Vagina (tissue), 2 donors: ENCODE results near the gene HJURP. TPM values are rescaled to one million over a fixed set of nuclear protein-coding genes. Genes with fewer than 3 reads are reported as not detected.

Experiments
- DNase-seq, 2 donors: peaks; one replicate each; pipeline ENCODE4 v3.0.0-alpha.2; 2017; ENCODE audit errors: extremely low spot score in 2 of 2
- H3K27ac ChIP-seq: fragments of 200-600 bp; sonication (generic); one replicate; pipeline ENCODE4 v1.5.1; 2019
- H3K27me3 ChIP-seq: fragments of 200-600 bp; sonication (generic); one replicate; pipeline ENCODE4 v1.5.1; 2019
- H3K36me3 ChIP-seq, 2 donors: fragments of 200-600 bp; sonication (generic); one replicate each; pipeline ENCODE4 v1.5.1; 2017 to 2019
- H3K4me1 ChIP-seq: fragments of 200-600 bp; sonication (generic); one replicate; pipeline ENCODE4 v1.5.1; 2019
- H3K4me3 ChIP-seq, 2 donors: fragments of 200-600 bp; sonication (generic); 1 replicate in 1 of 2; 2 replicates in 1 of 2; pipeline ENCODE4 v1.5.1; 2016 to 2019
- H3K9me3 ChIP-seq: fragments of 200-600 bp; sonication (generic); one replicate; pipeline ENCODE4 v1.5.1; 2019
- POLR2A ChIP-seq, 2 donors: fragments of 450-650 bp; IDR thresholded peaks; one replicate each; pipeline ENCODE4 v1.6.1; 2017; ENCODE audit warnings: antibody characterized with exemption in 2 of 2, mild to moderate bottlenecking in 2 of 2, moderate library complexity in 2 of 2
- POLR2AphosphoS5 ChIP-seq, 2 donors: sonication (generic); formaldehyde crosslinking; IDR thresholded peaks; one replicate each; pipeline ENCODE4 v1.9.0; 2017; ENCODE audit warnings: antibody characterized with exemption in 2 of 2, mild to moderate bottlenecking in 2 of 2, low read depth in 1 of 2; ENCODE audit not compliant: insufficient read depth in 1 of 2
- intact Hi-C: fragments of 100-400 bp; cut with DNase I; formaldehyde crosslinking; loops from one replicate; pipeline ENCODE4 v1.15.1; 2023
- total RNA-seq: library from RNA; depleted of rRNA; stranded (reverse); fragments of >200 nt; gene quantifications from one replicate; pipeline ENCODE4 v1.2.3, GENCODE V29; 2016
- TF ChIP-seq, protein P1 (sequence below), 3 experiments: fragments of 450-650 bp in 2 of 3; fragments of 200-600 bp in 1 of 3; sonication (generic) in 1 of 3; IDR thresholded peaks; one replicate each; pipeline ENCODE4 v1.5.1; 2017 to 2019; ENCODE audit warnings: antibody characterized with exemption in 3 of 3, mild to moderate bottlenecking in 2 of 3, moderate library complexity in 2 of 3

HJURP gene
- total RNA-seq, 1 donor from 2014 or later = 2.2 TPM

DNA sequence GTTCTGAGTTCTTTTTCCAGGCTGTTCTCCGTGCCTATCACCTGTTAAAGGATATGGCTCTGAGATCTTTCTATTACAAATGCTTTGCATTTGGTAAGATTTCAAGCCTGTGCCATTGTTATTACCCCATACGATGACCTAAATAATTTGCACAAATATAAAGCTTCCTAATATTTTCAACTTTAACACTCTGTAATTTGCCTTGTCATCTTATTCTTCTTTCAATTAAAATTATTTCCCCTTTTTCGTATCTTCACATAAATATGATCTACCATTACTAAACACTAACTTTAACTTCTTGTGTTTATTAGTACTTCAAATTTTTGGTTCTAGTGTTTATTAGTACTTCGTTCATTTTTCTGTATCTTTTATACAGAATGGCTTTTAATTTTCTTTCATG lies 17.1 kb upstream of the HJURP start:
- no peaks in the 10 kb centered on the region for H3K36me3 ChIP-seq
- H3K27ac ChIP-seq = no peak overlapping the region
- H3K4me1 ChIP-seq = no peaks in the 10 kb centered on the region
- intact Hi-C loops = no loop called here
- H3K27me3 ChIP-seq = no peaks in the 10 kb centered on the region
- TF ChIP-seq, protein P1, sequence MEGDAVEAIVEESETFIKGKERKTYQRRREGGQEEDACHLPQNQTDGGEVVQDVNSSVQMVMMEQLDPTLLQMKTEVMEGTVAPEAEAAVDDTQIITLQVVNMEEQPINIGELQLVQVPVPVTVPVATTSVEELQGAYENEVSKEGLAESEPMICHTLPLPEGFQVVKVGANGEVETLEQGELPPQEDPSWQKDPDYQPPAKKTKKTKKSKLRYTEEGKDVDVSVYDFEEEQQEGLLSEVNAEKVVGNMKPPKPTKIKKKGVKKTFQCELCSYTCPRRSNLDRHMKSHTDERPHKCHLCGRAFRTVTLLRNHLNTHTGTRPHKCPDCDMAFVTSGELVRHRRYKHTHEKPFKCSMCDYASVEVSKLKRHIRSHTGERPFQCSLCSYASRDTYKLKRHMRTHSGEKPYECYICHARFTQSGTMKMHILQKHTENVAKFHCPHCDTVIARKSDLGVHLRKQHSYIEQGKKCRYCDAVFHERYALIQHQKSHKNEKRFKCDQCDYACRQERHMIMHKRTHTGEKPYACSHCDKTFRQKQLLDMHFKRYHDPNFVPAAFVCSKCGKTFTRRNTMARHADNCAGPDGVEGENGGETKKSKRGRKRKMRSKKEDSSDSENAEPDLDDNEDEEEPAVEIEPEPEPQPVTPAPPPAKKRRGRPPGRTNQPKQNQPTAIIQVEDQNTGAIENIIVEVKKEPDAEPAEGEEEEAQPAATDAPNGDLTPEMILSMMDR (IDR thresholded peaks at IDR 0.05) = no peak
- TF ChIP-seq POLR2A (IDR thresholded peaks at IDR 0.05) (no peak), POLR2AphosphoS5 (IDR thresholded peaks at IDR 0.05; ENCODE audit: insufficient read depth in 1 of 2, low read depth in 1 of 2) (no peak)
- DNase-seq = no peak
- H3K9me3 ChIP-seq = no peaks in the 10 kb centered on the region
- no peak overlapping the region for H3K4me3 ChIP-seq

DNA sequence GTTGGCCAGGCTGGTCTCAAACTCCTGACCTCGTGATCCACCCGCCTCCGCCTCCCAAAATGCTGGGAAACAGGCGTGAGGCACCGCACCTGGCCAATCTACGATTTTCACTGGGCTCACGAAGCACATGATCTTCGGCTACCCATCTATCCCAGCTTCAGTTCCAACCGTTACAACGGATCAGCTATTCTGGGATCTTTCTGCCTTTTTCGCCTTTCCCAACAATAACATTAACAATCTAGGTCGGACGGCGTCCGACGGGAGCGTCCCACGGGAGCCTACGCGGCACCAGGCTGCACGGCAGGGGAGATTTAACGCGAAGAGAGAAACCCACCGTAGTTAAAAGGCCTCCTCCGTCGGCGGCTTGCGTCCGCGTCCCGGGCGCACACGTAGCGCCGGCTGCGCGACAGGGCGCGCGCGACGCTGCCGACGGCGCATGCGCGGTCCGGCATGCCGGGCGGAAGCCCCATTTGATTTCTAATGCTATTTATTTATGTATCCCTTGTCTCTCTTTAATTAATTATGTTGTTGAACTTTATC lies 13.7 kb upstream of the HJURP start, which contains the start of gene MSL3B:
MSL3B (minus strand) TSS at position 394 of the 540 bp plus-strand sequence.
- no peaks in the 10 kb centered on the region for H3K4me1 ChIP-seq
- no peaks in the 10 kb centered on the region for H3K27me3 ChIP-seq
- H3K27ac ChIP-seq = no peak within 1 kb of the TSS
- intact Hi-C loops = no loop called here
- TF ChIP-seq, protein P1 (IDR thresholded peaks at IDR 0.05) = no peak
- TF ChIP-seq POLR2AphosphoS5 (IDR thresholded peaks at IDR 0.05; ENCODE audit: insufficient read depth in 1 of 2, low read depth in 1 of 2) (no peak), POLR2A (IDR thresholded peaks at IDR 0.05) (no peak)
- DNase-seq = no peak
- peak within 1 kb of the TSS; percentile 45 to 47 for H3K4me3 ChIP-seq
- H3K36me3 ChIP-seq = no peaks in the 10 kb centered on the region
- no peaks in the 10 kb centered on the region for H3K9me3 ChIP-seq

DNA sequence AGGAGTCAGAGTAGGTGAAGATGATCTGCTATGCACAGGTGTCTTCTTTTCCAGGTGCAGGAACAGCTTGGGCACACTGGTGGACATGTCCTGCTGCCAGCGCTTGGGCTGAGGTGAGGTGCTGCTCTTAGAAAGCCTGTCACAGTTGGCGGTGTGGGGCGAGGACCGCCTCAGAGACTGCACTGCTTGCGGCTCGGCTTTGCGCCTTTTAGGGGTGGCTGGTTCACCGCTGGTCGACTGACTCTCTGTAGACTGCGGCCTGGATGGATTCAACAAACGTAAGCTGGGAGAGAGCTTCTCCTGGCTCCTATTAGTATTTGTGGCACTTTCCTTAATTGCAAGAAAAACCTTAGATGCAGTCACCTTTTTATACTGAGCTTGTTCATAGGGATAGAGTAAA lies 12.1 kb upstream of the HJURP start:
- TF ChIP-seq POLR2A (IDR thresholded peaks at IDR 0.05) = no peak
- no peak for TF ChIP-seq POLR2AphosphoS5 (IDR thresholded peaks at IDR 0.05; ENCODE audit: insufficient read depth in 1 of 2, low read depth in 1 of 2)
- TF ChIP-seq, protein P1 (IDR thresholded peaks at IDR 0.05) = no peak
- intact Hi-C loops = no loop called here

DNA sequence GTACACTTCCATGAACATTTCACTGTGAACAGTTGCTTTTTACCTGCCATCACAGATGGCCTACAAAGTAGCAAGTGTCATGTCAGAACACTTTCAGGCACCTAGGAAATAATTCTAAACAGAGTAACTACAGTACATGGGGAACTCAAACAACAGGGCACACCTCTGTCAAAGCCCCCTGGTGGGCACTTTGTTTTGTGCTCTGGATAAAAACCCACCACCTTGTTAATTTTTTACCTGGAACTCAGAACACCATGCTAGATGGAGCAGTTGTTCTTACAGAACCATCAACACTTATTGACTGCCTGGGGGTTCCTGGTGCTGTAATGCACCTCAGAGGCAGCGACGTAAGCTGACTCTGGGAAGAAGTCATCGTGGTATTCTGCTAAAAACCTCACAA lies 11.5 kb upstream of the HJURP start:
- no peak overlapping the region for H3K4me3 ChIP-seq
- no peak overlapping the region for H3K27ac ChIP-seq
- no peaks in the 10 kb centered on the region for H3K27me3 ChIP-seq
- no peaks in the 10 kb centered on the region for H3K9me3 ChIP-seq
- TF ChIP-seq, protein P1 (IDR thresholded peaks at IDR 0.05) = no peak
- no peak for TF ChIP-seq POLR2AphosphoS5 (IDR thresholded peaks at IDR 0.05; ENCODE audit: insufficient read depth in 1 of 2, low read depth in 1 of 2)
- no peak for TF ChIP-seq POLR2A (IDR thresholded peaks at IDR 0.05)
- H3K36me3 ChIP-seq = no peaks in the 10 kb centered on the region
- intact Hi-C loops = no loop called here
- DNase-seq = no peak
- no peaks in the 10 kb centered on the region for H3K4me1 ChIP-seq

More for the DNA sequence above, 12.1 kb upstream of the HJURP start:
- Histone ChIP-seq H3K4me1 (no peaks in the 10 kb centered on the region), H3K27ac (no peak overlapping the region), H3K27me3 (no peaks in the 10 kb centered on the region), H3K9me3 (no peaks in the 10 kb centered on the region), H3K4me3 (no peak overlapping the region), H3K36me3 (no peaks in the 10 kb centered on the region)
- DNase-seq = no peak

DNA sequence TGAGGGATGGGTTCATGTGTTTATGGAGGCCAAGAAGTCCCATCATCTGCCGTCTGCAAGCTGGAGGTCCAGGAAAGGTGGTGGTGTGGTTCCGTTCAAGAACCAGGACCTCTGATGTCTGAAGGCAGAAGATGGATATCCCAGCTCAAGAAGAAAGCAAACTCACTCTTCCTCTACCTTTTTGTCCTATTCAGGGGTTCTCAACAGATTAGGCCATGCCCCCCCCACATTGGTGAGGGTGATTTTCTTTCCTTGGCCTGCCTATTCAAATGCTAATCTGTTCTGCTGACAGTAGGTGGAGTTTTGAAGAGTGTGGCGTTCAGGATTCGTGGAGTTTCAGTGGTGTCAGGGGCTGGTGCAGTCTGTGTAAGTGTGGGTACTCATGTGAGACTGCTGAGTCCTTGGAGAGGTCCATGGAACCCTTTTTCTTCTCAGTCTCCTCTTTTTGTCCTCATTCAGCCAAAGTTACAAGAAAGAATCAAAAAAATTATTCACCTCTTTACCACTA lies 8.0 kb upstream of the HJURP start:
- Histone ChIP-seq H3K36me3 (no peaks in the 10 kb centered on the region), H3K4me3 (no peak overlapping the region), H3K27ac (no peak overlapping the region), H3K27me3 (no peaks in the 10 kb centered on the region), H3K9me3 (no peaks in the 10 kb centered on the region), H3K4me1 (no peaks in the 10 kb centered on the region)
- TF ChIP-seq, protein P1 (IDR thresholded peaks at IDR 0.05) = no peak
- no peak for TF ChIP-seq POLR2A (IDR thresholded peaks at IDR 0.05)
- no peak for TF ChIP-seq POLR2AphosphoS5 (IDR thresholded peaks at IDR 0.05; ENCODE audit: insufficient read depth in 1 of 2, low read depth in 1 of 2)
- intact Hi-C loops = no loop called here
- DNase-seq = no peak
